OCI-LY3 (cell line): ENCODE measurements around the gene BCL11A.

Experiments used
- H2AFZ ChIP-seq: fragments of 200-600, 300-600 bp; shearing (Covaris generic); 2 replicates; pipeline ENCODE4 v1.6.0; 2014; ENCODE audit warnings: antibody characterized with exemption, low read depth, low read length
- H3K27ac ChIP-seq: fragments of 200-600, 300-600 bp; sonication (generic); 2 replicates; pipeline ENCODE4 v1.5.1; 2014; ENCODE audit warnings: mild to moderate bottlenecking, low read length, moderate library complexity, mixed read lengths
- H3K27me3 ChIP-seq: fragments of 200-600, 300-600 bp; sonication (generic); 2 replicates; pipeline ENCODE4 v1.6.1; 2014; ENCODE audit warnings: low read depth, low read length, mixed read lengths
- H3K36me3 ChIP-seq: fragments of 200-600, 300-600 bp; sonication (generic); replicated peaks from 2 replicates; pipeline ENCODE3; 2014; ENCODE audit warnings: low read depth, low read length, mixed read lengths
- H3K4me1 ChIP-seq: fragments of 300-600, 200-600 bp; sonication (generic); 2 replicates; pipeline ENCODE4 v1.6.1; 2014; ENCODE audit warnings: low read length, mixed read lengths
- H3K4me2 ChIP-seq: fragments of 200-600, 300-600 bp; sonication (generic); 2 replicates; pipeline ENCODE4 v1.6.1; 2014; ENCODE audit warnings: low read length, mixed read lengths
- H3K4me3 ChIP-seq: fragments of 300-600, 200-600 bp; sonication (generic); 2 replicates; pipeline ENCODE4 v1.5.1; 2014; ENCODE audit warnings: antibody characterized with exemption, mild to moderate bottlenecking, low read length, moderate library complexity
- H3K79me2 ChIP-seq: fragments of 300-600, 200-600 bp; shearing (Covaris generic); 2 replicates; pipeline ENCODE4 v1.6.1; 2014; ENCODE audit warnings: mild to moderate bottlenecking, low read length, mixed read lengths
- H3K9ac ChIP-seq: fragments of 300-600, 200-600 bp; shearing (Covaris generic); 2 replicates; pipeline ENCODE4 v1.6.0; 2014; ENCODE audit warnings: mild to moderate bottlenecking, low read length, moderate library complexity
- H3K9me3 ChIP-seq: fragments of 200-600, 300-600 bp; shearing (Covaris generic); 2 replicates; pipeline ENCODE4 v1.6.1; 2014; ENCODE audit warnings: low read length, mixed read lengths; ENCODE audit not compliant: insufficient read depth
- H4K20me1 ChIP-seq: fragments of 200-600, 300-600 bp; sonication (generic); 2 replicates; pipeline ENCODE4 v1.6.1; 2016; ENCODE audit warnings: low read length, mixed read lengths; ENCODE audit not compliant: insufficient read depth
- CTCF ChIP-seq: fragments of 200-600, 300-600 bp; sonication (generic); IDR thresholded peaks from 2 replicates; pipeline ENCODE4 v1.5.1; 2014; ENCODE audit warnings: antibody characterized with exemption, low read length, low read depth
- EZH2phosphoT487 ChIP-seq: fragments of 200-600 bp; shearing (Covaris generic); IDR thresholded peaks from 2 replicates; pipeline ENCODE4 v1.6.1; 2018; ENCODE audit warnings: antibody characterized with exemption, mixed run types, low read depth

BCL11A gene

GRCh38 chr2:60478660-60479059 lies 74.8 kb downstream of the BCL11A start:
- peaks cover 99% of the 10 kb centered on the region for H4K20me1 ChIP-seq

GRCh38 chr2:60476206-60476954 lies 77.1 kb downstream of the BCL11A start:
- Histone ChIP-seq H3K79me2 (peaks cover 100% of the 10 kb centered on the region), H3K4me2 (peak overlapping the region; percentile 16; the same call in 1 of the 2 replicates), H3K27me3 (no peaks in the 10 kb centered on the region), H3K27ac (peak overlapping the region; percentile 21), H3K9me3 (no peaks in the 10 kb centered on the region), H4K20me1 (peaks cover 99% of the 10 kb centered on the region), H3K4me3 (no peak overlapping the region), H3K9ac (no peak overlapping the region), H2AFZ (no peak overlapping the region), H3K36me3 (peaks cover 75% of the 10 kb centered on the region), H3K4me1 (peaks cover 72% of the 10 kb centered on the region)
- no peak for TF ChIP-seq CTCF
- no peak for TF ChIP-seq EZH2phosphoT487

More at GRCh38 chr2:60478660-60479059, 74.8 kb downstream of the BCL11A start:
- Histone ChIP-seq H3K9ac (no peak overlapping the region), H2AFZ (no peak overlapping the region), H3K27ac (no peak overlapping the region; the same call in 1 of the 2 replicates), H3K79me2 (peaks cover 100% of the 10 kb centered on the region), H3K4me2 (no peak overlapping the region), H3K27me3 (no peaks in the 10 kb centered on the region), H3K9me3 (no peaks in the 10 kb centered on the region), H3K36me3 (peaks cover 81% of the 10 kb centered on the region), H3K4me3 (no peak overlapping the region), H3K4me1 (peaks cover 85% of the 10 kb centered on the region)
- TF ChIP-seq CTCF (no peak), EZH2phosphoT487 (no peak)

GRCh38 chr2:60475123-60475830 lies 78.2 kb downstream of the BCL11A start:
- TF ChIP-seq CTCF = no peak
- no peak for TF ChIP-seq EZH2phosphoT487
- no peak overlapping the region for H3K4me3 ChIP-seq
- no peak overlapping the region for H2AFZ ChIP-seq
- no peaks in the 10 kb centered on the region for H3K9me3 ChIP-seq
- H3K27ac ChIP-seq = peak overlapping the region; percentile 21
- peak overlapping the region; percentile 16; the same call in 1 of the 2 replicates for H3K4me2 ChIP-seq
- peaks cover 76% of the 10 kb centered on the region for H3K36me3 ChIP-seq
- H4K20me1 ChIP-seq = peaks cover 99% of the 10 kb centered on the region
- no peaks in the 10 kb centered on the region for H3K27me3 ChIP-seq
- H3K79me2 ChIP-seq = peaks cover 100% of the 10 kb centered on the region
- H3K9ac ChIP-seq = no peak overlapping the region
- peaks cover 71% of the 10 kb centered on the region for H3K4me1 ChIP-seq

GRCh38 chr2:60474301-60474700 lies 79.2 kb downstream of the BCL11A start:
- Histone ChIP-seq H3K36me3 (peaks cover 78% of the 10 kb centered on the region), H3K9me3 (no peaks in the 10 kb centered on the region), H3K4me2 (no peak overlapping the region), H3K27me3 (no peaks in the 10 kb centered on the region), H3K4me3 (no peak overlapping the region), H3K4me1 (peaks cover 71% of the 10 kb centered on the region), H3K27ac (no peak overlapping the region), H2AFZ (no peak overlapping the region), H3K9ac (no peak overlapping the region), H4K20me1 (peaks cover 99% of the 10 kb centered on the region), H3K79me2 (peaks cover 100% of the 10 kb centered on the region)
- TF ChIP-seq CTCF = no peak
- no peak for TF ChIP-seq EZH2phosphoT487
